ENCODE results near the gene TXNL4B. TPM values are rescaled to one million over a fixed set of nuclear protein-coding genes. Genes with fewer than 3 reads are reported as not detected.

Gene TXNL4B
- total RNA-seq, 4 donors from 2014 or later = 6.0 to 13.7 (median 10.0) TPM

DNA sequence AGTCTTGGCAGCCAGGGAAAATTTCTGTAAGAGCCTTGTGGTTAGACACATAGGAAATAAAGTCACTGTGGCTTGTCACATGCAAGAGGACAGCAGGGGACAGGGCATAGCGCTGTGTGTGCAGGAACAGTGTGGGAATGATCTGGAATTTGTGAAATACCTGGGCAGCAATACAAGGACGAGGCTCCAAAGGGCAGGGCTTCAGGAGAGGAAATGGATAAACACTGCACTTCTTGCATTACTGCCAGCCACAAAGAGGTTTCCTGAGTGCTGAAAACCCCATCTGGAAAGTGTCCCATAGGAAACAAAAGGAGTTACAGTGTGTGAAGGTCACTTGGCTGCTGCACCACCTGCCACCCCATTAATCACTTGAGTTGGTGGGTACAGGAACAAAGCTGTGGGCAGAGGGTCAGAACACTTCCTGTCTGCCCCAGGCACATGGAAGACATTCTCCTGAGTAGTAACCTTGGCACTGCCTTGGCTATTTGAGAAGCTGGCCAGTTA lies 51.2 kb downstream of the TXNL4B start:
- in situ Hi-C loops (cut with MboI; ENCODE audit: low sequenced_read_pairs in 4 of 4) = no loop called here
- no peak overlapping the region for H3K4me3 ChIP-seq
- DNase-seq (peak; percentile 81 to 87), ATAC-seq (peak; percentile 89 to 94)
- no peaks in the 10 kb centered on the region for H3K9me3 ChIP-seq
- intact Hi-C loops (cut with DNase I; ENCODE audit: low total_unique reads) = no loop called here
- peaks cover 20 to 27% of the 10 kb centered on the region in 2 donors for H3K4me1 ChIP-seq
- no peaks in the 10 kb centered on the region for H3K36me3 ChIP-seq
- no peaks in the 10 kb centered on the region for H3K27me3 ChIP-seq
- peak overlapping the region; percentile 76 to 85 (median 81) for H3K27ac ChIP-seq
- TF ChIP-seq POLR2A (IDR thresholded peaks at IDR 0.05) = no peak
- TF ChIP-seq, protein P1, sequence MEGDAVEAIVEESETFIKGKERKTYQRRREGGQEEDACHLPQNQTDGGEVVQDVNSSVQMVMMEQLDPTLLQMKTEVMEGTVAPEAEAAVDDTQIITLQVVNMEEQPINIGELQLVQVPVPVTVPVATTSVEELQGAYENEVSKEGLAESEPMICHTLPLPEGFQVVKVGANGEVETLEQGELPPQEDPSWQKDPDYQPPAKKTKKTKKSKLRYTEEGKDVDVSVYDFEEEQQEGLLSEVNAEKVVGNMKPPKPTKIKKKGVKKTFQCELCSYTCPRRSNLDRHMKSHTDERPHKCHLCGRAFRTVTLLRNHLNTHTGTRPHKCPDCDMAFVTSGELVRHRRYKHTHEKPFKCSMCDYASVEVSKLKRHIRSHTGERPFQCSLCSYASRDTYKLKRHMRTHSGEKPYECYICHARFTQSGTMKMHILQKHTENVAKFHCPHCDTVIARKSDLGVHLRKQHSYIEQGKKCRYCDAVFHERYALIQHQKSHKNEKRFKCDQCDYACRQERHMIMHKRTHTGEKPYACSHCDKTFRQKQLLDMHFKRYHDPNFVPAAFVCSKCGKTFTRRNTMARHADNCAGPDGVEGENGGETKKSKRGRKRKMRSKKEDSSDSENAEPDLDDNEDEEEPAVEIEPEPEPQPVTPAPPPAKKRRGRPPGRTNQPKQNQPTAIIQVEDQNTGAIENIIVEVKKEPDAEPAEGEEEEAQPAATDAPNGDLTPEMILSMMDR (IDR thresholded peaks at IDR 0.05 in 4 of 5, conservative IDR thresholded peaks at IDR 0.05 in 1 of 5) = no peak

DNA sequence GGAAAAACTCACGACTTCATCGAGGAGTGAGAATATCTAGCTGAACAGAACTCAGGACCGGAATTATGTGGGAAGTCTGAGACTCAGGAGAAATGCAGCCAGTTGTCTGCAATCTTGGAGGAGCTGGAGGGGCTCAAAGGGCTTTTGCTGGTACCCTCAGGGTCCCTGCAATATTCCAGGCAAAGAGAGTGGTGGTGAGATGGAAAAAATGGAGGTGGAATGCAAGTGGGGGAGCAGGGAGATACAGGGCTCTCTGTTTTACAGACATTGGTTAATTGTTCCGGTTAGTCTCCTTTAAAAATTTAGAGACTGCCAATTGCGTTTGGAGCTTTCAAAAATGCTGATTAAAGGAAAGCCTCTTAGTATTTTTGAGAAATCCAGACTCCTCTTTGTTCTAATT lies 57.3 kb downstream of the TXNL4B start:
- intact Hi-C loops (cut with DNase I; ENCODE audit: low total_unique reads) (no loop called here), in situ Hi-C loops (cut with MboI; ENCODE audit: low sequenced_read_pairs in 4 of 4) (no loop called here)
- Histone ChIP-seq H3K4me1 (no peaks in the 10 kb centered on the region), H3K36me3 (no peaks in the 10 kb centered on the region), H3K27me3 (no peaks in the 10 kb centered on the region), H3K9me3 (no peaks in the 10 kb centered on the region), H3K27ac (no peak overlapping the region), H3K4me3 (no peak overlapping the region)
- no peak for ATAC-seq
- no peak for DNase-seq
- TF ChIP-seq, protein P1 (IDR thresholded peaks at IDR 0.05 in 4 of 5, conservative IDR thresholded peaks at IDR 0.05 in 1 of 5) = no peak
- no peak for TF ChIP-seq POLR2A (IDR thresholded peaks at IDR 0.05)

Other genes starting within 250 kb of the TXNL4B start
- gene ATXN1L, start 247.6 kb downstream of the TXNL4B start, total RNA-seq = 10 to 100 TPM; 15.8 to 22.6 (median 19.4) TPM
- gene ZNF821, start 209.4 kb downstream of the TXNL4B start, total RNA-seq = 10 to 100 TPM in 1 of 4 donors, 1 to 10 TPM in 3; 4.0 to 19.4 (median 8.1) TPM
- gene IST1, start 198.1 kb downstream of the TXNL4B start, total RNA-seq = 100 to 1,000 TPM in 2 of 4 donors, 10 to 100 TPM in 2; 90.8 to 141 (median 112) TPM
- not detected for gene PKD1L3, start 93.2 kb downstream of the TXNL4B start, total RNA-seq
- gene DHODH, start 84.9 kb downstream of the TXNL4B start, total RNA-seq = 1 to 10 TPM; 5.1 to 7.3 (median 6.7) TPM
- gene HP, start 39.1 kb downstream of the TXNL4B start, total RNA-seq = 100 to 1,000 TPM in 1 of 4 donors, 10 to 100 TPM in 1, 1 to 10 TPM in 1, not detected in 1; 1.5 to 206 (median 63.7) TPM
- under 1 TPM in 1 of 4 donors, not detected in 3; 0.20 TPM for gene HPR, start 30.4 kb downstream of the TXNL4B start, total RNA-seq
- 10 to 100 TPM; 26.9 to 75.3 (median 53.8) TPM for gene DHX38, start 227 bp upstream of the TXNL4B start, total RNA-seq
- not detected for gene PMFBP1, start 78.5 kb upstream of the TXNL4B start, total RNA-seq